A549 treated with Hydrocortisone at 1 μM for 4 hours (cell line): ENCODE results near the gene ZNF415. TPM values are rescaled to one million over a fixed set of nuclear protein-coding genes. Genes with fewer than 3 reads are reported as not detected.

Source experiments
- total RNA-seq: library from RNA; stranded (reverse); fragments of 200-300 nt; extraction: Qiagen RNA extraction; gene quantifications from 5 replicates; pipeline ENCODE4 v1.2.3, GENCODE V29; 2022

Gene ZNF415
- not detected in 5 replicates for total RNA-seq

GRCh38 chr19:53132141-53132991 is at the start of gene ZNF415:
TSS of gene ZNF415 (minus strand) at chr19:53132910. CDS start at chr19:53122676, 10,234 bp downstream.

DNA sequence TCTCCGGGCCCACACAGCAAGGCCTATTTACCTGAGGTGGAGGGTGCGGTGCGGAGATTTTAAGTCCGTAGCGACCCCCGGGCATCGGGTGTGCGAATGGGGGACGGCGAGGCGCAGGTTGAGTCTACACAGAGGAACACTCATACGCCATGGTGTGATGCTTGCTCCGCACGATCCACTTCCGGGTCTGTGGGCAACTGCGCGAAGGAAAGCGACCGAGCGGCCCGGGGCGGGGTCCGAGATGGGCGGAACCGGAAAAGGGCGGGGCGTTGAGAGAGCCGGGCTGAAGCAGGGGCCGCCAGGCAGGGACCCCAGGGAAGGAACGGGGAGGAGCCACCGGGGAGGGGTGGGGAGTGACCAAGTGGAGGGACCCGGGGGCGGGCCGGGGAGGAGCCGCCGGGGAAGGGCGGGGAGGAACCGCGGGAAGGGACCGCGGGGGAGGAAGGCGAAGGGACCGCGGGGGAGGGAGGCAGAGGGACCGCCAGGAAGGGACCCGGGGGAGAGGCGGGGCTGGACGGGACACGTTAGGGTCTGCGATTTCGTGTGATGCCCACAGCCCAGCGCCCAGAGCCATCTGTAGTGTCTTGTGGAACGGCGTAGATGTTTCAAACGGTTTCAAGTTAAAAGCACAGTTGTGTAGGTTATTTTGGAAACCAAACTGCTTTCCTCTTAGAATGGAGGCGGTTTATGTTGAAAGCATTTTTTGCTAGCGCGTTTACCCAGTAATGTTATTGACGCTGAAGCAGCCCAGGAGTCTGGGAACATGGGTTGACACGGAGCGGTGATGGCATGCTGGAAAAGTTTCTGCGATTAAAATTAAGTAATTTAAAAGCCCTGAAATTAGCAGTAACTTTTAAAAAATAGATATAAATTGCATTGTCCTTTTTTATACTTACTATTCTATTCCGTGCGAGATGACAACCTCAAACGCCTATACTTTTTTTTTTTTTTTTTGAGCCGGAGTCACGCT is 29.2 kb downstream of the ZNF415 start, which contains the start of gene ZNF160:
TSS of gene ZNF160 (minus strand) at position 189 of the 970 bp plus-strand sequence. CDS start 17,146 bp downstream, outside the sequence.

Other genes with a start within 250 kb of the ZNF415 start
- not detected in 5 replicates for gene ZNF320, start 235.3 kb downstream of the ZNF415 start, total RNA-seq
- gene ZNF888, start 209.5 kb downstream of the ZNF415 start, total RNA-seq: not detected in 5 replicates
- gene ZNF816, start 170.0 kb downstream of the ZNF415 start, total RNA-seq: 0.03 to 0.20 TPM (median 0.12 TPM) in 4 of 5 replicates, not detected in the other
- not detected in 5 replicates for gene ERVV-1, start 119.0 kb downstream of the ZNF415 start, total RNA-seq
- gene ERVV-2, start 88.2 kb downstream of the ZNF415 start, total RNA-seq: not detected in 5 replicates
- gene ZNF160, start 29.5 kb downstream of the ZNF415 start, total RNA-seq: 6.8 to 10.2 TPM (median 7.6 TPM) in 5 replicates
- not detected in 5 replicates for gene ZNF347, start 26.1 kb upstream of the ZNF415 start, total RNA-seq
- not detected in 5 replicates for gene ZNF665, start 60.4 kb upstream of the ZNF415 start, total RNA-seq
- gene ZNF677, start 122.0 kb upstream of the ZNF415 start, total RNA-seq: not detected in 5 replicates
- gene VN1R2, start 125.4 kb upstream of the ZNF415 start, total RNA-seq: not detected in 5 replicates
- gene VN1R4, start 134.8 kb upstream of the ZNF415 start, total RNA-seq: not detected in 5 replicates
- 3.1 to 5.0 TPM (median 3.6 TPM) in 5 replicates for gene ZNF845, start 200.8 kb upstream of the ZNF415 start, total RNA-seq
- 0.22 to 0.47 TPM (median 0.28 TPM) in 5 replicates for gene ZNF525, start 232.8 kb upstream of the ZNF415 start, total RNA-seq